D721Med (cell line): Measurements from ENCODE around the gene ADCY5.

ENCODE experiments used
- DNase-seq: peaks from one replicate; pipeline ENCODE4 v3.0.0; 2011; ENCODE audit warnings: low spot score; ENCODE audit not compliant: insufficient read length
- FAIRE-seq: peaks from 2 replicates; lab custom pipeline; 2011; peaks lifted over from hg19 to GRCh38; lab: Jason Lieb, UNC
- TF ChIP-seq, protein P1 (sequence below): IDR thresholded peaks from 2 replicates; pipeline ENCODE4 v1.5.1; 2012; ENCODE audit warnings: mild to moderate bottlenecking, control low read depth; ENCODE audit not compliant: insufficient read depth; ENCODE audit errors: missing control alignments

ADCY5 gene

GRCh38 chr3:123300583-123300982 lies 148.3 kb downstream of the ADCY5 start:
- FAIRE-seq (no peak), DNase-seq (no peak)
- TF ChIP-seq, protein P1, sequence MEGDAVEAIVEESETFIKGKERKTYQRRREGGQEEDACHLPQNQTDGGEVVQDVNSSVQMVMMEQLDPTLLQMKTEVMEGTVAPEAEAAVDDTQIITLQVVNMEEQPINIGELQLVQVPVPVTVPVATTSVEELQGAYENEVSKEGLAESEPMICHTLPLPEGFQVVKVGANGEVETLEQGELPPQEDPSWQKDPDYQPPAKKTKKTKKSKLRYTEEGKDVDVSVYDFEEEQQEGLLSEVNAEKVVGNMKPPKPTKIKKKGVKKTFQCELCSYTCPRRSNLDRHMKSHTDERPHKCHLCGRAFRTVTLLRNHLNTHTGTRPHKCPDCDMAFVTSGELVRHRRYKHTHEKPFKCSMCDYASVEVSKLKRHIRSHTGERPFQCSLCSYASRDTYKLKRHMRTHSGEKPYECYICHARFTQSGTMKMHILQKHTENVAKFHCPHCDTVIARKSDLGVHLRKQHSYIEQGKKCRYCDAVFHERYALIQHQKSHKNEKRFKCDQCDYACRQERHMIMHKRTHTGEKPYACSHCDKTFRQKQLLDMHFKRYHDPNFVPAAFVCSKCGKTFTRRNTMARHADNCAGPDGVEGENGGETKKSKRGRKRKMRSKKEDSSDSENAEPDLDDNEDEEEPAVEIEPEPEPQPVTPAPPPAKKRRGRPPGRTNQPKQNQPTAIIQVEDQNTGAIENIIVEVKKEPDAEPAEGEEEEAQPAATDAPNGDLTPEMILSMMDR, result no peak

DNA sequence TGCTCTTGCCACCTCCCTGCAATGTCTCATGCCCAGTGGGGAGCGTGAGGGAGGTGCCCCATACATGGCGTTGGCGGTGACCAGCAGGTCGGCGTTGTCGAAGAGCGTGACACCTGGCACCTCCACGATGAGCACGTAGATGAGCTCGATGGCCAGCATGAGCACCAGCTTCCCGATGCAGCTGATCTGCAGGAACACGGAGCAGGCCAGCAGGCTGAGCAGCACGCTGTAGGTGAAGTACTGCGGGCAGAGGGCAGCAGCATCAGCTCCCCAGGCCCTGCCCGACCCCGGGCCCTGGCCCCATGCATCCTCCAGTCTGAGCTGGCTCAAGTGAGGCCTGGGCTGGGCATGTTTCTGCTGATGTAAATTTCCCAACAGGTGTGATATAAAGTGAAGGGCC lies 148.8 kb downstream of the ADCY5 start:
- DNase-seq (no peak), FAIRE-seq (no peak)
- TF ChIP-seq, protein P1, result no peak

GRCh38 chr3:123299581-123299980 lies 149.3 kb downstream of the ADCY5 start:
- FAIRE-seq (no peak), DNase-seq (no peak)
- TF ChIP-seq, protein P1, result no peak

- DNase-seq (no peak), FAIRE-seq (no peak)
- TF ChIP-seq, protein P1, result no peak
Observed at GRCh38 chr3:123298903-123299302, 150.0 kb downstream of the ADCY5 start.

GRCh38 chr3:123297627-123297899 lies 151.3 kb downstream of the ADCY5 start:
- no peak for DNase-seq

DNA sequence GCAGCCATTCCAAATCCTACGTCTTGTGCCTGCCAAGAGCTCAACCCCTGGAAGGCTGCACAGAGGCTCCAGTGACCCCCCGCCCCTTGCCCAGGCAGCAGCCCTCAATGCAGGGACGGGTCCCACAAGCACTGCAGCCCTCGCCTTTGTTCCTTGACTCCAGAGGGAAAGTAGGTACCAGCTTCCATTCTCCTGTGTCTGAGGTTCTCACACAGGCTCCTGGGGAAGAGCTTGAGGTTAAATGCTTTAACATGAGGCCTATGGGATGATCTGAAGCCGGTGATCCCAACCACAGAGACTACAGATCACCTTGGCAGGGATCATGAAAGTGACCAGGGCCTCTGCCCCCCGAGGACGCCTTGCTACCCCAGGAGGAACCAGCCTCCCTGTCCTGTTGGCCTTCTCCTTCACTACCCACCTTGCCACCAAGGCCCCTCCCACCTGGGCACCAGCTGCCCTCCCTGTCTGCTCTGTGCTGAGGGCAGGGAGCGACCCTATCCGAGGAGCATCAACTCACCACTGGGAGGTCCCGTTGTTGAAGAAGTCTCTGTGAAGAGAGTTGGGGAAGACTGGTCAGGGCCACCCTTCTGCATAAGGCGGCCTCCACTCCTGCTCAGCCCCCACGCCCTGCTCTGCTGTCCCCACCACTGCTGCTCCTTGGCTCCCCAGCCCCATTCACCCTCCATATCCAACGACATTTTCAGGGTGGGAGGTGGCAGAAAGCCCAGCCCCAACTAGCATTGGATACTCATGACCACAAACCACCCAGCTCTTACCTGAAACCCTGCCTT lies 151.9 kb downstream of the ADCY5 start:
- no peak for FAIRE-seq
- DNase-seq, result no peak
- TF ChIP-seq, protein P1, result no peak

More at GRCh38 chr3:123297627-123297899, 151.3 kb downstream of the ADCY5 start:
- TF ChIP-seq, protein P1, result peak; percentile 26
- FAIRE-seq, result no peak

DNA sequence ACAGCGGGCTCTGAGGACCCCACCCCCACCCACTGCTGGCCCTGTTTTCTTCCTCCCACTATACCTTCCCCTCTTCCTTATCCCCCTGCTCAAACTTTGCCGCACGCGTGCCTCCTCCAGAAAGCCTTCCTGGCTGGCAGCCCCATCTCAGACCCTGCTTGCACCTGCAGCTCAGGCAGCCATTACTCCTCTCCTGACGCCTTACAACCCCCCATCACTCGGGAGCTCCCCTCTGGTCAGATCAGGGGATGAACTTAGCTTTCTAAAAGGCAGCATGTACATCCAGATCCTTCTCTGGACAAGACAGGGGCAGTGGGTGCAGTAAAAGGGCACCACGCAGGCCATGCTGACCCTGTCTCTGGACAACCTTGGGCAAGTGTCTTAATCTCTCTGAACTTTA lies 152.6 kb downstream of the ADCY5 start:
- DNase-seq, result no peak
- FAIRE-seq, result no peak
- TF ChIP-seq, protein P1, result no peak
